Common myeloid progenitor, CD34-positive (primary cell): Measurements from ENCODE around the gene IRF2.

Source experiments
- CTCF ChIA-PET: fragments of 350-600 bp; sonication (Branson Sonifier 250); formaldehyde crosslinking; loops from one replicate; lab custom pipeline; 2021; ENCODE audit warnings: antibody characterized with exemption; lab: Charles Lee
- POLR2A ChIA-PET: fragments of 350-600 bp; sonication (Branson Sonifier 250); formaldehyde crosslinking; loops from one replicate; lab custom pipeline; 2021; ENCODE audit warnings: antibody characterized with exemption; lab: Charles Lee
- DNase-seq, 3 donors: peaks; one replicate each; pipeline versions ENCODE4 v3.0.0 to v3.0.0-alpha.2; 2013
- H3K27ac ChIP-seq, 2 experiments: 1 replicate in 1 of 2; 2 replicates in 1 of 2; pipeline ENCODE4 v1.7.0; 2013; ENCODE audit warnings: inconsistent platforms in 2 of 2, low read length in 2 of 2, mild to moderate bottlenecking in 2 of 2, low read depth in 1 of 2, moderate library complexity in 1 of 2; ENCODE audit not compliant: severe bottlenecking in 2 of 2, insufficient read depth in 1 of 2, poor library complexity in 1 of 2
- H3K27me3 ChIP-seq, 5 experiments: replicated peaks in 2 of 5; 1 replicate in 3 of 5; 2 replicates in 2 of 5; pipeline versions ENCODE4 v1.6.1 to v1.7.0; 2013; ENCODE audit warnings: low read length in 4 of 5, mild to moderate bottlenecking in 2 of 5, moderate library complexity in 2 of 5, inconsistent platforms in 1 of 5; ENCODE audit not compliant: insufficient read depth in 5 of 5, control insufficient read depth in 4 of 5
- H3K36me3 ChIP-seq, 4 experiments: 1 replicate in 2 of 4; 2 replicates in 2 of 4; pipeline versions ENCODE4 v1.6.1 to v1.7.0; 2013; ENCODE audit warnings: low read length in 3 of 4, control low read depth in 1 of 4, mild to moderate bottlenecking in 1 of 4; ENCODE audit not compliant: control insufficient read depth in 4 of 4, insufficient read depth in 4 of 4
- H3K4me1 ChIP-seq, 4 experiments: 1 replicate in 3 of 4; 2 replicates in 1 of 4; pipeline versions ENCODE4 v1.6.1 to v1.7.1; 2013; ENCODE audit warnings: low read length in 3 of 4, mild to moderate bottlenecking in 3 of 4, control low read depth in 1 of 4, inconsistent platforms in 1 of 4, moderate library complexity in 1 of 4; ENCODE audit not compliant: control insufficient read depth in 4 of 4, insufficient read depth in 4 of 4; ENCODE audit errors: control extremely low read depth in 1 of 4
- H3K4me3 ChIP-seq, 7 experiments: 1 replicate in 4 of 7; 2 replicates in 3 of 7; pipeline versions ENCODE4 v1.5.1 to v1.7.0; 2013; ENCODE audit warnings: mild to moderate bottlenecking in 7 of 7, low read length in 6 of 7, moderate library complexity in 6 of 7, inconsistent platforms in 2 of 7, low read depth in 2 of 7, control low read depth in 1 of 7; ENCODE audit not compliant: insufficient read depth in 4 of 7, control insufficient read depth in 1 of 7; ENCODE audit errors: extremely low read depth in 1 of 7
- H3K9me3 ChIP-seq, 5 experiments: 1 replicate in 4 of 5; 2 replicates in 1 of 5; pipeline versions ENCODE4 v1.6.1 to v1.7.1; 2013; ENCODE audit warnings: low read length in 4 of 5, mild to moderate bottlenecking in 2 of 5, inconsistent platforms in 1 of 5, low read depth in 1 of 5, moderate library complexity in 1 of 5; ENCODE audit not compliant: control insufficient read depth in 4 of 5, insufficient read depth in 2 of 5; ENCODE audit errors: control extremely low read depth in 1 of 5
- WGBS: methylation state at CpG from one replicate; pipeline ENCODE4 v1.1.5; 2013; ENCODE audit not compliant: insufficient coverage; 5-methylcytosine and 5-hydroxymethylcytosine counted together

Gene IRF2

DNA sequence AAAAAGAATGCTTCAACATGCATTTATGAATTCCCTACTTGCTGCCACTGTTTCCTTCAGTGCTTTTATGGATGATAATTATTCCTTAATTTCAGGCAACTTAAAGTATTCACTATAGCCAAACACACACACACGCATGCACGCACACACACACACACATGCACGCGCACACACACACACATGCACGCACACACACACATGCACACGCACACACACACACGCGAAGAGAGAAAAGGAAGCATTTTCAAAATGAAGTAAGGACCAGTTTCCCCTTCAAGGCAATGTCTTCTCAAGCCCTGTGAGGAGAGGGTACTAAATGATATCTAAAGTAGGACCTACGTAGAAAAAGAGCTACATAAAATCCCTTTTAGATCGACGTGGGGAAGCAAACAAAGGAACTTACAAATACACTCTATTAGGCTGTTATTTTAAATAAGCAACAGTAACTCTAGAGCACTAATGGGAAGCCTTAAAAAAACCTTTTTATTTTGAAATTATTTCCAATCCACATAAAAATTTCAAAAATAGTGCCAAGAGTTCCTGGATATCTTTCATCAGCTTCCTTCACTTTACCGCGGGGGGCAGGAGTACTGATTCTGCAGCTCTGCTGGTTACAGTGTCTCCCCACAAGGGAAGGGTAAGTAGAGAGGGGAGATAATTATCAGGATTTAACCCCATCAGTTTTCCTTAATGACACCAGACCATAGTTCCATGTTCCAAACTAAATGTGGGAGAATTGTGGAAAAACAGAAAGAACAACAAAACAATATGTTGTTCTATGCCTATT, 13.7 kb downstream of the IRF2 start:
- no CpG with 5 or more reads among the region's 13 CpGs for WGBS
- peaks cover 0 to 9% (median 3%) of the 10 kb centered on the region in 4 experiments for H3K36me3 ChIP-seq
- H3K27me3 ChIP-seq: no peaks in the 10 kb centered on the region
- H3K27ac ChIP-seq: peak overlapping the region in 1 of 2 experiments; percentile 31
- H3K4me1 ChIP-seq: peaks cover 14 to 22% (median 19%) of the 10 kb centered on the region in 4 experiments
- ChIA-PET POLR2A (no interaction called here), CTCF (interaction anchor here (1.0 to 1.4 kb wide), 3 partner anchors 8 to 48 kb away, joined by 3 to 4 read pairs (median 3); no protein-coding TSS in a partner anchor)
- peak overlapping the region in 4 of 7 experiments; percentile 5 to 64 (median 37) for H3K4me3 ChIP-seq
- H3K9me3 ChIP-seq: no peaks in the 10 kb centered on the region
- peak in 2 of 3 donors; percentile 51 to 59 for DNase-seq

DNA sequence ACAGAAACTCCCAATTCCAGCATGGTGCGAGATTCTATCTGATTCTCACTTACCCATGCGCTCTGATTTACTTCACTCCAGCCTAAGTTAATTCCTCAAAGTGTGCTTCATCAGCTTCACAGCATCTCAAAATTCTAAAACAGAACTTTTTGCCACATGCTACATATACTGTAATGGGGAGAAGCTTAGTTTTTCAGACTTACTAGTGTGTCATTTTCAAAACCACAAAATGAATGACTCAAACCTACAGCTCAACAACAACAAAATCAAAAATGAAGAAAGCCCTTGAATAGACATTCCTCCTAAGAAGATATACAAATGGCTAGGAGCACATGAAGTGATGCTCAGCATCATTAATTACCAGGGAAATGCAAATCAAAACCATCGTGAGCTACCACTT, 14.9 kb downstream of the IRF2 start:
- Histone ChIP-seq H3K36me3 (peaks cover 0 to 12% (median 3%) of the 10 kb centered on the region in 4 experiments), H3K4me3 (no peak overlapping the region), H3K9me3 (no peaks in the 10 kb centered on the region), H3K27ac (no peak overlapping the region), H3K27me3 (no peaks in the 10 kb centered on the region), H3K4me1 (peaks cover 14 to 22% (median 19%) of the 10 kb centered on the region in 4 experiments)
- CTCF ChIA-PET: interaction anchor here (0.8 to 1.4 kb wide), 4 partner anchors 11 to 45 kb away, joined by 3 to 5 read pairs (median 3); no protein-coding TSS in a partner anchor
- WGBS: no CpG with 5 or more reads among the region's 3 CpGs
- POLR2A ChIA-PET: no interaction called here
- DNase-seq: peak in 2 of 3 donors; percentile 19 to 38

DNA sequence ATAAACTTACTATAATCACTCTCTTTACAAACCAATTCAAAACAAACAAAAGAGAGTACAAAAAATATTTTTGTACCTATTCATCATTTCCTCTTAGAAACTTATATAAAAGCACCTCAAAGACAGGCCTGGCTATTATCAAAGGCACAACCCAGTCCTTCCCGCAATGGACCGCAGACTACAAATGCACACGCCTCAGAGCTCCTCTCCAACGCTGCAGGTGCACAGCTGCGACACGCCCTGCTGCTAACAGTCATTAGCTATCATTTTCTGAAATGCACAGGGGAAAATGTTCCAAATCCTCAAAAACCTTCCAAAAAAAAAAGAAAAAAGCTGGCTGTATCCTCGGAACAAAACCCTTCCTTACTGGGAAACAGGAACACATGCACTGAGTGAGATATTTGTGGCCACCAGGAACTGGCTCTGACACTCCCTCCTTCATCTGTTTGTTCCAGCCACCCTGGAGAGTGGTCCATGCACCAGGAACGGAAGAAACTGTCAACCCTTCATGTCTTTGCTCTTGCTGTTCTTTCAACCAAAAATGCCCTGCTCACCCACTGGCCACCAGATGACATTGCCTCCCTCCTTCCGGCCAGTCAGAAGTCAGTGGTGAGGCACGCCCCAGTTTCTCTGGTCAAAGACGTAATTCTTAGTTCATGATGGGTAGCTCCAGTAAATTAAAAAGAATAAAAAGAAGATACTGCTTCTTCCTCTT, 16.7 kb downstream of the IRF2 start:
- Histone ChIP-seq H3K9me3 (no peaks in the 10 kb centered on the region), H3K4me3 (no peak overlapping the region), H3K36me3 (peaks cover 0 to 12% (median 3%) of the 10 kb centered on the region in 4 experiments), H3K4me1 (peaks cover 25 to 39% (median 33%) of the 10 kb centered on the region in 4 experiments), H3K27me3 (no peaks in the 10 kb centered on the region), H3K27ac (no peak overlapping the region)
- DNase-seq: no peak
- POLR2A ChIA-PET: interaction anchor here (0.6 kb wide), 1 partner anchor 27 kb away, joined by 3 read pairs; no protein-coding TSS in a partner anchor
- WGBS: 83% methylated on average over 5 of the region's 11 CpGs
- CTCF ChIA-PET: interaction anchor here (1.7 kb wide), 1 partner anchor 9 kb away, joined by 5 read pairs; no protein-coding TSS in a partner anchor

DNA sequence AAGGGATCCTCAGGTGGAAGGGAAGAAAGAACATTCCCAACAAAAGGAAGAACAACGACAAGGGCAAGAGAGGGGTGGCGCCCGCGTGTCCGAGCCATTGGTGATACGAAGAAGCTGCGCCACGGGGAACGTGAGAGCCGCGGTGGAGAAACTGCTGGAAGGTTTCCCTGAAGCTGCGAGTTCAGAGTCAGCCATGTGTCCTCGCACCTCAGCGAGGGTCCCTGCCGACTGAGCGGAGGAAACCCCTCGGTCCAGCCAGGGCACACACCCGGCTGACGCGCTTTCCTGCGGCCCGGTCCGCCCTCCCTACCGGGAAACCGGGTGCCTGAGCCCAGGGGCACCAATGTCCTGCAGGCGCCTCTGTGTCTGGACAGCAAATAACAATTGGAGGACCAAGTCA, 18.0 kb downstream of the IRF2 start:
- no peaks in the 10 kb centered on the region for H3K9me3 ChIP-seq
- ChIA-PET POLR2A (no interaction called here), CTCF (no interaction called here)
- no peaks in the 10 kb centered on the region for H3K27me3 ChIP-seq
- no peak overlapping the region for H3K4me3 ChIP-seq
- WGBS: 97% methylated on average over 26 of the region's 26 CpGs
- peaks cover 31 to 48% (median 41%) of the 10 kb centered on the region in 4 experiments for H3K4me1 ChIP-seq
- DNase-seq: no peak
- peaks cover 0 to 12% (median 4%) of the 10 kb centered on the region in 4 experiments for H3K36me3 ChIP-seq
- H3K27ac ChIP-seq: no peak overlapping the region

DNA sequence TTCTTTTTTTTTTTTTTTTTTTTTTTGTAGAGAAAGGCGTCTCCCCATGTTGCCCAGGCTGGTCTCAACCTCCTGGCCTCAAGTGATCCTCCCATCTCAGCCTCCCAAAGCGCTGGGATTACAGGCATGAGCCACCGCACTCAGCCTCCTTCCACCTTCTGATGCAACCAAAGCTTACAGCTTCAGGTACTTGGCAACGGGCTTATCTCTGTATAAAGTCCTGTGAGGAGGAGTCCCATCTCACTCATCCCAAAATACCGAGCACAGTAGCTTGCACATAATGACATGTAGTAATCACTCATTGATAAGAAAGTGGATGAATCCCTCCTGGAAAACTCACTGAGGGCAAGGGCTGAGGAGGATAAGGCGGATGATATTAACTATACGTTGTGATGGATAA, 19.1 kb downstream of the IRF2 start:
- ChIA-PET POLR2A (no interaction called here), CTCF (interaction anchor here (0.9 kb wide), 1 partner anchor 20 kb away, joined by 3 read pairs; no protein-coding TSS in a partner anchor)
- no peak for DNase-seq
- no CpG with 5 or more reads among the region's 7 CpGs for WGBS
- Histone ChIP-seq H3K27me3 (no peaks in the 10 kb centered on the region), H3K36me3 (peaks cover 0 to 12% (median 4%) of the 10 kb centered on the region in 4 experiments), H3K4me1 (peaks cover 30 to 45% (median 37%) of the 10 kb centered on the region in 4 experiments), H3K4me3 (no peak overlapping the region), H3K9me3 (no peaks in the 10 kb centered on the region), H3K27ac (no peak overlapping the region)

DNA sequence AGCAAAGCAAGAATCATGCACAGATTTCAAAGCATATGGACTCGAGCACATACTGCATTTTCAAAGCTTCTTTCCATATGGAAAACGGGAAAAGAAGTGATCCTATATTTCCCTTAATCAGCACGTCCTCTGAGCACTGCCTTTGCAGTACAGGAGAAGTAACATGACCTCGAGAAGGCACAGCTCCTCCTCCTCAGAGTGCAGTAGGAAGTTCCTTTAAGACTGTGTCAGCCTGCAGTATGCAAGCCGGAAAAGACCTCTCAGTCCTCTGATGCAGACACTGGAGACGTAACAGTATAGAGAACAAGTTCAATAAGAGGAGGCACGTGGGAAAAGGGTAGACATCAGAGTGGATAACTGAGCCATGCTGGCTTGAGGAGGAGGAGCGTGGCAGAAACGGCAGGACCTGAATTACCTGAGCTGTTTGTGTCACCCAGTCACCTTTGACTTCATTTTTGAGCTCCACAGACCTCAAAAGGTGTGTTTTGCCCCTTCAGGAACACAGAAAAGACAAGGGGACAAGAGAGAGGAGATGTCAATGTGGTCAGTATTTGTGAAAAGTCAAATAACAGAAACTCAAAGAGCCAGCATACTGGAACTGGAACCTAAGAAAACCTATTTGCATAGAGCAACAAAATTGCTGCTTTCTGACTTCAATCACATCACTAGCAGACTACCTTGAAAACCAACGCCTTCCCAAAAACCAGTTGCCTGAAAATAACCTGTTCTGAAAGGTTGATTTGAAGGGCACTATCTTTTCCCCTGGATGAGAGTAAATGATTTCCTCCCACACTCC, 20.8 kb downstream of the IRF2 start:
- H3K27ac ChIP-seq: peak overlapping the region; percentile 27 to 56
- H3K36me3 ChIP-seq: peaks cover 0 to 12% (median 3%) of the 10 kb centered on the region in 4 experiments
- WGBS: 8% methylated on average over 10 of the region's 10 CpGs
- POLR2A ChIA-PET: no interaction called here
- H3K9me3 ChIP-seq: no peaks in the 10 kb centered on the region
- DNase-seq: peak in 2 of 3 donors; percentile 71 to 77
- peak overlapping the region in 3 of 7 experiments; percentile 19 to 55 (median 52) for H3K4me3 ChIP-seq
- CTCF ChIA-PET: interaction anchor here (0.7 to 1.7 kb wide), 6 partner anchors 7 to 200 kb away, joined by 3 to 4 read pairs (median 3); no protein-coding TSS in a partner anchor
- peaks cover 21 to 53% (median 36%) of the 10 kb centered on the region in 4 experiments for H3K4me1 ChIP-seq
- H3K27me3 ChIP-seq: no peaks in the 10 kb centered on the region
